GM10266 (cell line): Measurements from ENCODE around the gene CEP83.
"Not testable (repeated sequence)": the region's sequence is repeated elsewhere in the genome, so short reads cannot be mapped to it uniquely, and the experiment has no call there.

Source experiments
- DNase-seq: peaks from one replicate; pipeline ENCODE4 v3.0.0; 2012; ENCODE audit errors: extremely low spot score
- CTCF ChIP-seq: IDR thresholded peaks from 2 replicates; pipeline ENCODE4 v1.5.1; 2012; ENCODE audit warnings: mild to moderate bottlenecking, low read depth; ENCODE audit not compliant: control insufficient read depth, insufficient read depth; ENCODE audit errors: missing control alignments

Gene CEP83

DNA sequence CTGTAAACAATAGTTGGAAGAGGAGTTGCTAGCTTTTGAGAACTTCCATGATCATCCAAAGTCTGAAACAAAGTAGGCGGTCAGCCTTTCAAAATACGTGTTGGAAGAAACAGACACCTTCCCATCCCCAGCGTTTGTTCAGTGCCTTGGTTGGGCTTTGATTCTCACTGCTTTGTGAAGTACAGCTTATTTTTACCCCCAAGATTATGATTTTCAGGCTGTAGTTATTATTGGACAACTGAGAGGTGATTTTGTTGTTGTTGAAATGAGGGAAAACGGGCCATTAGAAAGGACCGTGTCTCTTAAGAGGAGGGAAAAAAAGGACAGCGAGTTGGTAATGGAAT, 921 bp upstream of the CEP83 start:
- DNase-seq = no peak
- TF ChIP-seq CTCF = no peak

GRCh38 chr12:94458877-94459727, 565 bp downstream of the CEP83 start:
- DNase-seq = no peak
- no peak for TF ChIP-seq CTCF

DNA sequence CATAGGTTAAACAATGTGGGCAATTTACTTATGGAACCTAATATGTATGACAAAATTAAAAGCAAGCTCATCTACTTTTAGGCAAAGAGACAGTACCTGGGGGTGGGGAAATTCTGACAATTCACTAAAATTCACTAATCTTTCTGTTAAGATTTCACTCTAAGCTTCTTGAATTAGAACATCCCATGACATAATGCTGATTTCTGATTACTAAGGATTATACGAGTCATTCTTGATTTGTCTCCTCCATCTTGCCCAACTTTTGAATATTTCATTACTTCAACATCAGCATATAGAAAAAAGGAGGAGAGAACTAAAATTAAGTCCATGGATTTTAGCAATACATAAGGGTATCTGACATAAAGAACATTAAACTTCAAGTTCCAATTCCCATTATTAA, 2.4 kb downstream of the CEP83 start:
- no peak for TF ChIP-seq CTCF
- no peak for DNase-seq

GRCh38 chr12:94454318-94454717, 5.3 kb downstream of the CEP83 start:
- DNase-seq = not testable (repeated sequence)

DNA sequence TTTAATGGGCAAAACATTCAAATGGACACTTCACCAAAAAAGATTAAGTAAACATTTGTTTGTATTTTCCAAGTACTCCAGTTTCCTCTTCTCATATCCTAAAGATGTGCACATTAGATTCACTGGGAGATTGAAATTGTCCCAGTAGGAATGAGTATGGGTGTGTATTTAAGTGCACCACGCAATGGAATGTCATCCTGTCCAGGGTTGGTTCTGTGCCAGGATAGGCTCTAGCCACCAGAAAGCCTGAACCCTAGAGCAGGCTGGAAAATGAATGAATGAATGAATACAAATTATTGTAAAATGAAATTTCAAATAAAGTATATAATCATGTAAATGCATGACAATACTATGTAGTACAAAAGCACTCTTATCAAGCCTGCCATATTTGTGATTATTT, 14.0 kb downstream of the CEP83 start:
- TF ChIP-seq CTCF = no peak
- no peak for DNase-seq

DNA sequence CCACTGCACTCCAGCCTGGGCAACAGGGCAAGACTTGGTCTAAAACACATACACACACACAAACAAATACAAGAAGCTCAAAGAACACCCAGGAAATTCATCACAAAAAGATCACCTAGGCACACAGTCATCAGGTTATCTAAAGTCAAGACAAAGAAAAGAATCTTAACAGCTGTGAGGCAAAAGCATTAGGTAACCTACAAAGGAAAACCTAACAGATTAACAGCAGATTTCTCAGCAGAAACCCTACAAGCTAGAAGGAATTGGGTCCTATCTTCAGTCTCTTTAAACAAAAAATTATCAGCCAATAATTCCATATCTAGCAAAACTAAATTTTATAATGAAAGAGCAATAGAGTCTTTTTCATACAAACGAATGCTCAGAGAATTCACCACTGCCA, 22.4 kb downstream of the CEP83 start:
- no peak for TF ChIP-seq CTCF
- no peak for DNase-seq

GRCh38 chr12:94435511-94435927, 24.1 kb downstream of the CEP83 start:
- no peak for TF ChIP-seq CTCF
- no peak for DNase-seq

- TF ChIP-seq CTCF = no peak
- DNase-seq = no peak
These were observed 25.5 kb downstream of the CEP83 start for GRCh38 chr12:94434171-94434570.
